ENCODE data around the gene FNDC4.

FNDC4 gene

GRCh38 chr2:27518782-27519113 lies 23.7 kb upstream of the FNDC4 start:
- no peak overlapping the region for H3K4me3 ChIP-seq
- no peaks in the 10 kb centered on the region for H3K36me3 ChIP-seq (ENCODE audit: insufficient read depth, low read length)
- no peak overlapping the region for H3K27ac ChIP-seq
- no peaks in the 10 kb centered on the region for H3K9me3 ChIP-seq (ENCODE audit: low read depth, low read length)
- H3K9ac ChIP-seq (ENCODE audit: insufficient read length): no peak overlapping the region
- DNase-seq (ENCODE audit: low read depth, low spot score): no peak
- no peak for TF ChIP-seq POLR2AphosphoS5 (IDR thresholded peaks at IDR 0.05; ENCODE audit: borderline replicate concordance, low read depth, low read length)
- TF ChIP-seq EZH2 (IDR thresholded peaks at IDR 0.05): no peak
- TF ChIP-seq FOXP2 (optimal IDR thresholded peaks at IDR 0.05; ENCODE audit: control extremely low read depth, extremely low read length, insufficient read depth): no peak

GRCh38 chr2:27518113-27518781 lies 23.2 kb upstream of the FNDC4 start:
- Histone ChIP-seq H3K27ac (no peak overlapping the region), H3K9me3 (ENCODE audit: low read depth, low read length) (no peaks in the 10 kb centered on the region), H3K4me3 (no peak overlapping the region), H3K36me3 (ENCODE audit: insufficient read depth, low read length) (no peaks in the 10 kb centered on the region), H3K9ac (ENCODE audit: insufficient read length) (no peak overlapping the region)
- no peak for DNase-seq (ENCODE audit: low read depth, low spot score)
- TF ChIP-seq POLR2AphosphoS5 (IDR thresholded peaks at IDR 0.05; ENCODE audit: borderline replicate concordance, low read depth, low read length) (no peak), FOXP2 (optimal IDR thresholded peaks at IDR 0.05; ENCODE audit: control extremely low read depth, extremely low read length, insufficient read depth) (no peak), EZH2 (IDR thresholded peaks at IDR 0.05) (no peak)

- TF ChIP-seq FOXP2 (optimal IDR thresholded peaks at IDR 0.05; ENCODE audit: control extremely low read depth, extremely low read length, insufficient read depth) (no peak), POLR2AphosphoS5 (IDR thresholded peaks at IDR 0.05; ENCODE audit: borderline replicate concordance, low read depth, low read length) (no peak), EZH2 (IDR thresholded peaks at IDR 0.05) (no peak)
- H3K9ac ChIP-seq (ENCODE audit: insufficient read length): no peak overlapping the region
Measured at GRCh38 chr2:27509326-27509725, 14.3 kb upstream of the FNDC4 start.

GRCh38 chr2:27507293-27507692 lies 12.3 kb upstream of the FNDC4 start:
- Histone ChIP-seq H3K27ac (no peak overlapping the region), H3K9me3 (ENCODE audit: low read depth, low read length) (no peaks in the 10 kb centered on the region), H3K4me3 (no peak overlapping the region), H3K36me3 (ENCODE audit: insufficient read depth, low read length) (no peaks in the 10 kb centered on the region), H3K9ac (ENCODE audit: insufficient read length) (no peak overlapping the region)
- no peak for DNase-seq (ENCODE audit: low read depth, low spot score)
- TF ChIP-seq POLR2AphosphoS5 (IDR thresholded peaks at IDR 0.05; ENCODE audit: borderline replicate concordance, low read depth, low read length) (no peak), FOXP2 (optimal IDR thresholded peaks at IDR 0.05; ENCODE audit: control extremely low read depth, extremely low read length, insufficient read depth) (no peak), EZH2 (IDR thresholded peaks at IDR 0.05) (no peak)

More at GRCh38 chr2:27509326-27509725, 14.3 kb upstream of the FNDC4 start:
- Histone ChIP-seq H3K4me3 (no peak overlapping the region), H3K27ac (no peak overlapping the region), H3K9me3 (ENCODE audit: low read depth, low read length) (no peaks in the 10 kb centered on the region), H3K36me3 (ENCODE audit: insufficient read depth, low read length) (no peaks in the 10 kb centered on the region)
- no peak for DNase-seq (ENCODE audit: low read depth, low spot score)

- no peak for TF ChIP-seq FOXP2 (optimal IDR thresholded peaks at IDR 0.05; ENCODE audit: control extremely low read depth, extremely low read length, insufficient read depth)
- TF ChIP-seq POLR2AphosphoS5 (IDR thresholded peaks at IDR 0.05; ENCODE audit: borderline replicate concordance, low read depth, low read length): no peak
- TF ChIP-seq EZH2 (IDR thresholded peaks at IDR 0.05): no peak
- Histone ChIP-seq H3K4me3 (no peak overlapping the region), H3K9me3 (ENCODE audit: low read depth, low read length) (no peaks in the 10 kb centered on the region), H3K27ac (no peak overlapping the region), H3K36me3 (ENCODE audit: insufficient read depth, low read length) (no peaks in the 10 kb centered on the region), H3K9ac (ENCODE audit: insufficient read length) (no peak overlapping the region)
- DNase-seq (ENCODE audit: low read depth, low spot score): no peak
Measured at GRCh38 chr2:27506587-27506986, 11.6 kb upstream of the FNDC4 start.

- no peak for TF ChIP-seq FOXP2 (optimal IDR thresholded peaks at IDR 0.05; ENCODE audit: control extremely low read depth, extremely low read length, insufficient read depth)
- no peak for TF ChIP-seq POLR2AphosphoS5 (IDR thresholded peaks at IDR 0.05; ENCODE audit: borderline replicate concordance, low read depth, low read length)
- TF ChIP-seq EZH2 (IDR thresholded peaks at IDR 0.05): no peak
- DNase-seq (ENCODE audit: low read depth, low spot score): no peak
- H3K9ac ChIP-seq (ENCODE audit: insufficient read length): no peak overlapping the region
- no peaks in the 10 kb centered on the region for H3K9me3 ChIP-seq (ENCODE audit: low read depth, low read length)
- no peaks in the 10 kb centered on the region for H3K36me3 ChIP-seq (ENCODE audit: insufficient read depth, low read length)
- H3K4me3 ChIP-seq: no peak overlapping the region
- H3K27ac ChIP-seq: no peak overlapping the region
Measured at GRCh38 chr2:27502142-27502541, 7.1 kb upstream of the FNDC4 start.

- DNase-seq (ENCODE audit: low read depth, low spot score): no peak
- Histone ChIP-seq H3K9ac (ENCODE audit: insufficient read length) (no peak overlapping the region), H3K27ac (no peak overlapping the region), H3K9me3 (ENCODE audit: low read depth, low read length) (no peaks in the 10 kb centered on the region), H3K4me3 (no peak overlapping the region), H3K36me3 (ENCODE audit: insufficient read depth, low read length) (no peaks in the 10 kb centered on the region)
- TF ChIP-seq EZH2 (IDR thresholded peaks at IDR 0.05) (no peak), POLR2AphosphoS5 (IDR thresholded peaks at IDR 0.05; ENCODE audit: borderline replicate concordance, low read depth, low read length) (no peak), FOXP2 (optimal IDR thresholded peaks at IDR 0.05; ENCODE audit: control extremely low read depth, extremely low read length, insufficient read depth) (no peak)
Measured at GRCh38 chr2:27501042-27501441, 6.0 kb upstream of the FNDC4 start.

GRCh38 chr2:27498975-27499374 lies 4.0 kb upstream of the FNDC4 start:
- Histone ChIP-seq H3K4me3 (no peak overlapping the region), H3K27ac (no peak overlapping the region), H3K36me3 (ENCODE audit: insufficient read depth, low read length) (no peaks in the 10 kb centered on the region), H3K9me3 (ENCODE audit: low read depth, low read length) (no peaks in the 10 kb centered on the region), H3K9ac (ENCODE audit: insufficient read length) (no peak overlapping the region)
- DNase-seq (ENCODE audit: low read depth, low spot score): no peak
- TF ChIP-seq POLR2AphosphoS5 (IDR thresholded peaks at IDR 0.05; ENCODE audit: borderline replicate concordance, low read depth, low read length): no peak
- TF ChIP-seq FOXP2 (optimal IDR thresholded peaks at IDR 0.05; ENCODE audit: control extremely low read depth, extremely low read length, insufficient read depth): no peak
- TF ChIP-seq EZH2 (IDR thresholded peaks at IDR 0.05): no peak

- H3K27ac ChIP-seq: no peak overlapping the region
- TF ChIP-seq EZH2 (IDR thresholded peaks at IDR 0.05) (no peak), POLR2AphosphoS5 (IDR thresholded peaks at IDR 0.05; ENCODE audit: borderline replicate concordance, low read depth, low read length) (no peak), FOXP2 (optimal IDR thresholded peaks at IDR 0.05; ENCODE audit: control extremely low read depth, extremely low read length, insufficient read depth) (no peak)
- no peak overlapping the region for H3K9ac ChIP-seq (ENCODE audit: insufficient read length)
- no peaks in the 10 kb centered on the region for H3K9me3 ChIP-seq (ENCODE audit: low read depth, low read length)
- H3K36me3 ChIP-seq (ENCODE audit: insufficient read depth, low read length): no peaks in the 10 kb centered on the region
- no peak for DNase-seq (ENCODE audit: low read depth, low spot score)
- no peak overlapping the region for H3K4me3 ChIP-seq
Measured at GRCh38 chr2:27497288-27497627, 2.3 kb upstream of the FNDC4 start.
